ENCODE results near the gene LIF.

LIF gene

GRCh38 chr22:30284172-30284571 lies 37.6 kb upstream of the LIF start:
- Histone ChIP-seq H3K27ac (ENCODE audit: low read depth, low read length) (no peak overlapping the region), H3K4me3 (ENCODE audit: insufficient read depth, low read length, poor library complexity, severe bottlenecking) (no peak overlapping the region), H4K20me1 (ENCODE audit: low read depth, low read length) (no peaks in the 10 kb centered on the region), H3K79me2 (ENCODE audit: insufficient read depth, low read length) (no peaks in the 10 kb centered on the region), H3F3A (ENCODE audit: insufficient read depth) (no peaks in the 10 kb centered on the region), H3K36me3 (ENCODE audit: low read length) (no peaks in the 10 kb centered on the region), H2AFZ (ENCODE audit: low read depth, low read length, severe bottlenecking) (no peak overlapping the region), H3K27me3 (ENCODE audit: low read length) (no peaks in the 10 kb centered on the region), H3K9ac (ENCODE audit: low read length) (no peak overlapping the region), H3K4me2 (ENCODE audit: low read depth, low read length, poor library complexity, severe bottlenecking) (no peak overlapping the region), H3K9me2 (replicated peaks; ENCODE audit: insufficient read depth, low read length) (no peaks in the 10 kb centered on the region), H3K9me3 (ENCODE audit: insufficient read depth, low read length) (no peaks in the 10 kb centered on the region)
- TF ChIP-seq EZH2phosphoT487 (conservative IDR thresholded peaks at IDR 0.05; ENCODE audit: low read length), result no peak

- TF ChIP-seq, protein P1, sequence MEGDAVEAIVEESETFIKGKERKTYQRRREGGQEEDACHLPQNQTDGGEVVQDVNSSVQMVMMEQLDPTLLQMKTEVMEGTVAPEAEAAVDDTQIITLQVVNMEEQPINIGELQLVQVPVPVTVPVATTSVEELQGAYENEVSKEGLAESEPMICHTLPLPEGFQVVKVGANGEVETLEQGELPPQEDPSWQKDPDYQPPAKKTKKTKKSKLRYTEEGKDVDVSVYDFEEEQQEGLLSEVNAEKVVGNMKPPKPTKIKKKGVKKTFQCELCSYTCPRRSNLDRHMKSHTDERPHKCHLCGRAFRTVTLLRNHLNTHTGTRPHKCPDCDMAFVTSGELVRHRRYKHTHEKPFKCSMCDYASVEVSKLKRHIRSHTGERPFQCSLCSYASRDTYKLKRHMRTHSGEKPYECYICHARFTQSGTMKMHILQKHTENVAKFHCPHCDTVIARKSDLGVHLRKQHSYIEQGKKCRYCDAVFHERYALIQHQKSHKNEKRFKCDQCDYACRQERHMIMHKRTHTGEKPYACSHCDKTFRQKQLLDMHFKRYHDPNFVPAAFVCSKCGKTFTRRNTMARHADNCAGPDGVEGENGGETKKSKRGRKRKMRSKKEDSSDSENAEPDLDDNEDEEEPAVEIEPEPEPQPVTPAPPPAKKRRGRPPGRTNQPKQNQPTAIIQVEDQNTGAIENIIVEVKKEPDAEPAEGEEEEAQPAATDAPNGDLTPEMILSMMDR (IDR thresholded peaks at IDR 0.05; ENCODE audit: insufficient read depth, low read length, poor library complexity, severe bottlenecking), result no peak
- no peak for TF ChIP-seq EZH2phosphoT487 (conservative IDR thresholded peaks at IDR 0.05; ENCODE audit: low read length)
- Histone ChIP-seq H3K27ac (ENCODE audit: low read depth, low read length) (no peak overlapping the region), H3K79me2 (ENCODE audit: insufficient read depth, low read length) (no peaks in the 10 kb centered on the region), H3K27me3 (ENCODE audit: low read length) (no peaks in the 10 kb centered on the region), H3K9me2 (replicated peaks; ENCODE audit: insufficient read depth, low read length) (no peaks in the 10 kb centered on the region), H3K9ac (ENCODE audit: low read length) (no peak overlapping the region), H3F3A (ENCODE audit: insufficient read depth) (no peaks in the 10 kb centered on the region), H3K36me3 (ENCODE audit: low read length) (no peaks in the 10 kb centered on the region), H3K4me2 (ENCODE audit: low read depth, low read length, poor library complexity, severe bottlenecking) (no peak overlapping the region), H3K4me3 (ENCODE audit: insufficient read depth, low read length, poor library complexity, severe bottlenecking) (no peak overlapping the region), H2AFZ (ENCODE audit: low read depth, low read length, severe bottlenecking) (no peak overlapping the region), H3K9me3 (ENCODE audit: insufficient read depth, low read length) (no peaks in the 10 kb centered on the region), H4K20me1 (ENCODE audit: low read depth, low read length) (no peaks in the 10 kb centered on the region)
Measured at GRCh38 chr22:30283342-30283741, 36.8 kb upstream of the LIF start.

DNA sequence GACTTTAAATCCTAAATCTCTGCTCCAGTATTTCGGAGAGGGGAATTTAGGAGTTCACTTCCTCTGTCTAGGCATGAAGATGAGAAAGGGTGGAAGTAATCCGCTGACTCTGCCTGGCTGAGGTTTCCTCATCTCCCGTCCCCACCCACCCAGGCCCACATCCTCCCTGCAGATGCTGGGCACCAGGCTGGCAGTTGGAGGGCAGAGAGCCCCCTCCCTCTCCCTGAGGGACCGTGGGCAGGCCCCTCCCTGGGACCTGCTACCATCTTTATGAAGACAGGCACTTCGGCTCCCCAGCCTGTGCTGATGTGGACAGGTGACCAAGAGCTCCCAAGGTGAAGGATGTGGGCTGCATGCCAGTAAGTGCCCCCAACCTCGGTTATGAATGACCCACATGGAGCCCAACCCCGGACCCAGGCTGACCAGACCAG lies 36.1 kb upstream of the LIF start:
- Histone ChIP-seq H3K36me3 (ENCODE audit: low read length) (no peaks in the 10 kb centered on the region), H3F3A (ENCODE audit: insufficient read depth) (no peaks in the 10 kb centered on the region), H4K20me1 (ENCODE audit: low read depth, low read length) (no peaks in the 10 kb centered on the region), H3K27ac (ENCODE audit: low read depth, low read length) (no peak overlapping the region), H3K9me2 (replicated peaks; ENCODE audit: insufficient read depth, low read length) (no peaks in the 10 kb centered on the region), H3K79me2 (ENCODE audit: insufficient read depth, low read length) (no peaks in the 10 kb centered on the region), H3K4me2 (ENCODE audit: low read depth, low read length, poor library complexity, severe bottlenecking) (no peak overlapping the region), H3K9me3 (ENCODE audit: insufficient read depth, low read length) (no peaks in the 10 kb centered on the region), H3K4me3 (ENCODE audit: insufficient read depth, low read length, poor library complexity, severe bottlenecking) (no peak overlapping the region), H2AFZ (ENCODE audit: low read depth, low read length, severe bottlenecking) (no peak overlapping the region), H3K27me3 (ENCODE audit: low read length) (no peaks in the 10 kb centered on the region), H3K9ac (ENCODE audit: low read length) (no peak overlapping the region)
- TF ChIP-seq EZH2phosphoT487 (conservative IDR thresholded peaks at IDR 0.05; ENCODE audit: low read length), result no peak
- TF ChIP-seq, protein P1 (IDR thresholded peaks at IDR 0.05; ENCODE audit: insufficient read depth, low read length, poor library complexity, severe bottlenecking), result no peak

- H3K4me2 ChIP-seq (ENCODE audit: low read depth, low read length, poor library complexity, severe bottlenecking), result no peak overlapping the region
- H4K20me1 ChIP-seq (ENCODE audit: low read depth, low read length), result no peaks in the 10 kb centered on the region
- TF ChIP-seq EZH2phosphoT487 (conservative IDR thresholded peaks at IDR 0.05; ENCODE audit: low read length), result no peak
- TF ChIP-seq, protein P1 (IDR thresholded peaks at IDR 0.05; ENCODE audit: insufficient read depth, low read length, poor library complexity, severe bottlenecking), result no peak
- H3K9me2 ChIP-seq (replicated peaks; ENCODE audit: insufficient read depth, low read length), result no peaks in the 10 kb centered on the region
- H3K36me3 ChIP-seq (ENCODE audit: low read length), result no peaks in the 10 kb centered on the region
- H3F3A ChIP-seq (ENCODE audit: insufficient read depth), result no peaks in the 10 kb centered on the region
- no peaks in the 10 kb centered on the region for H3K79me2 ChIP-seq (ENCODE audit: insufficient read depth, low read length)
- H2AFZ ChIP-seq (ENCODE audit: low read depth, low read length, severe bottlenecking), result no peak overlapping the region
- no peaks in the 10 kb centered on the region for H3K9me3 ChIP-seq (ENCODE audit: insufficient read depth, low read length)
- no peak overlapping the region for H3K27ac ChIP-seq (ENCODE audit: low read depth, low read length)
- no peak overlapping the region for H3K4me3 ChIP-seq (ENCODE audit: insufficient read depth, low read length, poor library complexity, severe bottlenecking)
- no peaks in the 10 kb centered on the region for H3K27me3 ChIP-seq (ENCODE audit: low read length)
- no peak overlapping the region for H3K9ac ChIP-seq (ENCODE audit: low read length)
Measured at GRCh38 chr22:30280505-30280904, 33.9 kb upstream of the LIF start.
